Fibroblast of lung (primary cell): Measurements from ENCODE around the gene CRABP2. TPM values are rescaled to one million over a fixed set of nuclear protein-coding genes. Genes with fewer than 3 reads are reported as not detected.

ENCODE experiments used
- DNase-seq, 2 donors: peaks; one replicate each; pipeline versions ENCODE4 v3.0.0 to v3.0.0-alpha.2; 2010; ENCODE audit warnings: low read depth in 2 of 2
- H2AFZ ChIP-seq: 2 replicates; pipeline ENCODE4 v1.5.1; 2012; ENCODE audit warnings: low read length, control low read depth, inconsistent platforms
- H3K27ac ChIP-seq: 2 replicates; pipeline ENCODE4 v1.5.1; 2011; ENCODE audit warnings: low read length, control low read depth; ENCODE audit not compliant: insufficient read depth
- H3K27me3 ChIP-seq: 2 replicates; pipeline ENCODE4 v1.5.1; 2011; ENCODE audit warnings: mild to moderate bottlenecking, low read length; ENCODE audit not compliant: control insufficient read depth, insufficient read depth
- H3K36me3 ChIP-seq: 2 replicates; pipeline ENCODE4 v1.5.1; 2011; ENCODE audit warnings: low read length; ENCODE audit not compliant: control insufficient read depth, insufficient read depth
- H3K4me1 ChIP-seq: 2 replicates; pipeline ENCODE4 v1.5.1; 2011; ENCODE audit warnings: low read length; ENCODE audit not compliant: control insufficient read depth, insufficient read depth; ENCODE audit errors: extremely low read depth
- H3K4me2 ChIP-seq: 2 replicates; pipeline ENCODE4 v1.5.1; 2011; ENCODE audit warnings: low read length, control low read depth; ENCODE audit not compliant: insufficient read depth; ENCODE audit errors: extremely low read depth
- H3K4me3 ChIP-seq, 4 experiments: fragments of 200-600 bp in 1 of 4; sonication (generic) in 1 of 4; replicated peaks in 1 of 4; 2 replicates each; pipeline ENCODE4 v1.5.1; 2011 to 2016; ENCODE audit warnings: low read length in 4 of 4, low read depth in 3 of 4, mild to moderate bottlenecking in 3 of 4, control low read depth in 2 of 4, inconsistent platforms in 1 of 4, mixed read lengths in 1 of 4; ENCODE audit not compliant: insufficient read depth in 1 of 4; ENCODE audit errors: control extremely low read depth in 1 of 4
- H3K79me2 ChIP-seq: 2 replicates; pipeline ENCODE4 v1.5.1; 2012; ENCODE audit warnings: mild to moderate bottlenecking, low read length, inconsistent platforms; ENCODE audit not compliant: control insufficient read depth, insufficient read depth
- H3K9ac ChIP-seq: 2 replicates; pipeline ENCODE4 v1.5.1; 2011; ENCODE audit warnings: mild to moderate bottlenecking, low read length, control low read depth; ENCODE audit not compliant: insufficient read depth
- H3K9me3 ChIP-seq: 2 replicates; pipeline ENCODE4 v1.5.1; 2012; ENCODE audit warnings: low read depth, low read length; ENCODE audit not compliant: control insufficient read depth, insufficient read depth
- H4K20me1 ChIP-seq: 2 replicates; pipeline ENCODE4 v1.5.1; 2011; ENCODE audit warnings: low read length; ENCODE audit not compliant: control insufficient read depth, insufficient read depth; ENCODE audit errors: extremely low read depth
- EZH2 ChIP-seq: IDR thresholded peaks from 2 replicates; pipeline ENCODE4 v1.5.1; 2012; ENCODE audit warnings: low read length, control low read depth, mild to moderate bottlenecking; ENCODE audit errors: missing control alignments
- polyA plus RNA-seq, 2 donors: library from polyadenylated mRNA; depleted of rRNA in 1 of 2; stranded (reverse) in 1 of 2; unstranded in 1 of 2; fragments of >200 nt; gene quantifications; 2 replicates each; pipeline ENCODE4 v1.2.1, GENCODE V29; 2011 to 2012; ENCODE audit warnings: missing spikeins in 1 of 2
- total RNA-seq: library from RNA; depleted of rRNA; stranded (reverse); fragments of >200 nt; gene quantifications from 2 replicates; pipeline ENCODE4 v1.2.1, GENCODE V29; 2014
- TF ChIP-seq, protein P1 (sequence below), 2 donors: IDR thresholded peaks in 1 of 2; conservative IDR thresholded peaks in 1 of 2; 1 replicate in 1 of 2; 2 replicates in 1 of 2; pipeline ENCODE4 v1.5.1; 2011 to 2012; ENCODE audit warnings: low read length in 2 of 2, control low read depth in 1 of 2, inconsistent platforms in 1 of 2, low read depth in 1 of 2, mild to moderate bottlenecking in 1 of 2

The CRABP2 gene
- total and polyA plus RNA-seq, 2 donors (not counting 1 experiment from before 2014, with no cell fraction given) = 48.9 to 70.4 TPM

DNA sequence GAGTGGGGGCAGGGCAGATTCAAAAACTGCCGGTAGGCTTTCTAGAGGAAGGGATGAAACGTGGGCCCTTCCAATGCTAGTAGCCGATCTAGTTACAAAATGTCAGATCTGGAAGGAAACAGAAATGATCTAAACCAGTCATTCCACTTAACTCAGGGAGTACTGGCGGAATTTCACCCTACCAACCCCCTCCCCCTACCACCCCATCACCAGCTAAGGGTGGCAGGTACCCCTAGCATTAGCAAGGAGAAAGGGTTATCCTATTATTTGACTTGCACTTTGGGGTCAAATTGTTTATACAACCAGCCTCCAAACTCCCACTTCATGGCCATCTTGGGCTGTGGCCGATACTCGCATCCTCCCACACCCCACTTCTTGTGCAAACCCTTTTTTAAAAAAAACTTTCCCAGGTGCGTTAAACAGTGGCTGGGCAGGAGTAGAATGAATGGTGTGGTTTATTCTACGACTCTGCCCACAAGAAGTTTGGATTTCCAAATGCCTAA, 36.1 kb upstream of the CRABP2 start:
- no peaks in the 10 kb centered on the region for H3K27me3 ChIP-seq
- no peak for DNase-seq
- peaks cover 14% of the 10 kb centered on the region for H3K4me1 ChIP-seq
- H3K27ac ChIP-seq = peak overlapping the region; percentile 46
- no peaks in the 10 kb centered on the region for H4K20me1 ChIP-seq
- peak overlapping the region in 2 of 4 experiments; percentile 14 to 25 for H3K4me3 ChIP-seq
- H3K9me3 ChIP-seq = no peaks in the 10 kb centered on the region
- TF ChIP-seq, protein P1, sequence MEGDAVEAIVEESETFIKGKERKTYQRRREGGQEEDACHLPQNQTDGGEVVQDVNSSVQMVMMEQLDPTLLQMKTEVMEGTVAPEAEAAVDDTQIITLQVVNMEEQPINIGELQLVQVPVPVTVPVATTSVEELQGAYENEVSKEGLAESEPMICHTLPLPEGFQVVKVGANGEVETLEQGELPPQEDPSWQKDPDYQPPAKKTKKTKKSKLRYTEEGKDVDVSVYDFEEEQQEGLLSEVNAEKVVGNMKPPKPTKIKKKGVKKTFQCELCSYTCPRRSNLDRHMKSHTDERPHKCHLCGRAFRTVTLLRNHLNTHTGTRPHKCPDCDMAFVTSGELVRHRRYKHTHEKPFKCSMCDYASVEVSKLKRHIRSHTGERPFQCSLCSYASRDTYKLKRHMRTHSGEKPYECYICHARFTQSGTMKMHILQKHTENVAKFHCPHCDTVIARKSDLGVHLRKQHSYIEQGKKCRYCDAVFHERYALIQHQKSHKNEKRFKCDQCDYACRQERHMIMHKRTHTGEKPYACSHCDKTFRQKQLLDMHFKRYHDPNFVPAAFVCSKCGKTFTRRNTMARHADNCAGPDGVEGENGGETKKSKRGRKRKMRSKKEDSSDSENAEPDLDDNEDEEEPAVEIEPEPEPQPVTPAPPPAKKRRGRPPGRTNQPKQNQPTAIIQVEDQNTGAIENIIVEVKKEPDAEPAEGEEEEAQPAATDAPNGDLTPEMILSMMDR (conservative IDR thresholded peaks at IDR 0.05 in 1 of 2, IDR thresholded peaks at IDR 0.05 in 1 of 2; ENCODE audit: low read depth in 1 of 2, low read length in 2 of 2) = no peak
- TF ChIP-seq EZH2 = no peak
- H3K4me2 ChIP-seq = peak overlapping the region; percentile 28
- H3K9ac ChIP-seq = no peak overlapping the region
- peaks cover 41% of the 10 kb centered on the region for H3K79me2 ChIP-seq
- H3K36me3 ChIP-seq = peaks cover 24% of the 10 kb centered on the region
- peak overlapping the region; percentile 24 for H2AFZ ChIP-seq

DNA sequence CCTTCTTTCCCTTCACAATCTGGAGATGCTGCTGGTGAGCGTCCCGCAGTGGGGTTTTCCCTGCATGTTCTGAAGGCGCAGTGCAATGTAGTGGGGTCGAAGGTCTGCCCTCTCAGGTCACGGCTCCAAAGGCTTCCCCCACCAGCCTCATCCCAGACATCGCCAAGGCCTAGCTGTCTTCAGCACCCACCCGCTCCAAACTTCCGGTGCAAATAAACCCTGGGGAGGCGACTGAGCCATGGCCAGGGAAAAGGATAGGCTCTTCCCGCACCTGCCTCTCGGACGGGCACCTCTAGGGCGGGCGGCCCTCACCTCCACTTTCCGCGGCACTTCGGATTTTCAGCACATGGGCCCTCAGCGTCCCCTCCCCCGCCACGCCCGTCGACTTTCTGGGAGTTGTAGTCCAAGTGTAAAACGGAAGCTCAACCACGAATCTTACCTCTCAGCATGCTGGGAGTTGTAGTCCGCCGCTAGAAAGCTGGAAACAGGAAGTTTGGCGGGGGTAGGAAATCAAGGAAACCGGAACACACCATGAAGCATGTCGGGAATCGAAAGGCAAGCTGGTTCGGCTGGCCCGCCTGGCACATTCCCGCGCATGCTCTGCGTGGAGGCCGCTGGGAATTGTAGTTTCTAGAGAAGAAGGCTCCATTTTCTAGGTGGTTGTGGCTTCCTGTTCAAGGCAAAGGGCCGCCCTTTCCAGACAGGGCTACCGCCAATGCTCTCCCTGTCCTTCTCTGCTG, 35.5 kb upstream of the CRABP2 start, which contains the start of gene MRPL24:
Gene MRPL24 (minus strand): TSS at position 348 of the 740 bp plus-strand sequence. CDS start 2,384 bp downstream, outside the sequence.
- H3K79me2 ChIP-seq = peaks cover 34% of the 10 kb centered on the region
- H3K9me3 ChIP-seq = no peaks in the 10 kb centered on the region
- peaks cover 24% of the 10 kb centered on the region for H3K36me3 ChIP-seq

DNA sequence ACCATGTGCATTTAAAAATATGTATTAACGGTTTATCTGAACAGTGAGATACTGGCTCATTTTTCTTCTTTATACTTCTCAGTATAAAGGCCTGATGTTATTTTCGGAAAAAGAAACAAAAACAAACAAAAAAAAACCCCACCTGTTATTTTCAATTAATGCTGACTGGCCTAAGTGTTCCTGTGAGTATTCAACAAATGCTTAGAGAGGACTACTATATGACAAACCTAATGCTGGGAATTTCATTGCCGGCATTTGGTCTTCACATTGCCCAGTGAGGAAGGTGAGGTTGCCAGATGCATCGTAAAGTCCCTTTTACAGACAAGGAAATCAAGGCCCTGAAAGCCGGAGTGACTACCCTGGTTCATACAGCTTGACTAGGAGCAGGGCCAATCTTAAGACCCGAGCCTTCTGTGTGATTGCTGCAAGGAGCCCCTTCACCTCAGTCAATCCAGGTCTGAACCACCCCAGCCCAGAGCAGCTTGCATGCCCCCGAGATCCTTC, 34.9 kb upstream of the CRABP2 start:
- peaks cover 25% of the 10 kb centered on the region for H3K36me3 ChIP-seq
- H2AFZ ChIP-seq = peak overlapping the region; percentile 74
- H3K4me3 ChIP-seq = peak overlapping the region; percentile 79 to 98 (median 96)
- DNase-seq = no peak
- peaks cover 4% of the 10 kb centered on the region for H3K4me1 ChIP-seq
- H3K27ac ChIP-seq = peak overlapping the region; percentile 80
- peak overlapping the region; percentile 73 for H3K9ac ChIP-seq
- no peak for TF ChIP-seq EZH2
- TF ChIP-seq, protein P1 (conservative IDR thresholded peaks at IDR 0.05 in 1 of 2, IDR thresholded peaks at IDR 0.05 in 1 of 2; ENCODE audit: low read depth in 1 of 2, low read length in 2 of 2) = no peak
- H3K9me3 ChIP-seq = no peaks in the 10 kb centered on the region
- H3K79me2 ChIP-seq = peaks cover 28% of the 10 kb centered on the region
- H3K27me3 ChIP-seq = no peaks in the 10 kb centered on the region
- no peaks in the 10 kb centered on the region for H4K20me1 ChIP-seq
- H3K4me2 ChIP-seq = peak overlapping the region; percentile 100

More for the DNA sequence above, 35.5 kb upstream of the CRABP2 start, which contains the start of gene MRPL24:
- H3K4me3 ChIP-seq = peak within 1 kb of the TSS; percentile 79 to 98 (median 96)
- peak within 1 kb of the TSS; percentile 73 for H3K9ac ChIP-seq
- TF ChIP-seq, protein P1 (conservative IDR thresholded peaks at IDR 0.05 in 1 of 2, IDR thresholded peaks at IDR 0.05 in 1 of 2; ENCODE audit: low read depth in 1 of 2, low read length in 2 of 2) = no peak
- no peak for TF ChIP-seq EZH2
- H3K4me1 ChIP-seq = peaks cover 8% of the 10 kb centered on the region
- peak within 1 kb of the TSS; percentile 100 for H3K4me2 ChIP-seq
- H3K27ac ChIP-seq = peak within 1 kb of the TSS; percentile 80
- H3K27me3 ChIP-seq = no peaks in the 10 kb centered on the region
- H4K20me1 ChIP-seq = no peaks in the 10 kb centered on the region
- H2AFZ ChIP-seq = peak within 1 kb of the TSS; percentile 74
- peak; percentile 99 to 100 for DNase-seq
